Measurements from ENCODE around the gene NF1. TPM values are rescaled to one million over a fixed set of nuclear protein-coding genes. Genes with fewer than 3 reads are reported as not detected.

Gene NF1
- total and polyA plus RNA-seq, 3 donors from 2014 or later: 60.6 to 99.0 (median 97.6) TPM

DNA sequence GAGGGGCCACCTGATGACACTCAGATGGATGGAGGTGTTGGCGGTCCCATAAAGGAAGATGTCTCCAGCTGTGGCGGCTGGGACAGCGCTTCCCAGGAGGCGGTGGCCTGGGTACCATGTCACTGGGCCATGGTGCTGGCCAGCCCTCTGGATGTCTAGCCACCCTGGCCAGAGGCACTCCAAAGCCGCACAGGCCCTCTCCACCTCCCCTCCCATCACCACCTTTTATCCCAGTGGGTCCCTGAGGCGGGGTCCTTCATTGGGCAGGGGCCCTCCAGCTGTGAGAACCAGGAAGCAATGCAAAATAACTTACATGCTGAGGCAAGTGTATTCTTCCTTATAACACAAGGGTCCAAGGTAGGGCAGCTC, 319.8 kb downstream of the NF1 start:
- no peak overlapping the region for H3K4me3 ChIP-seq
- TF ChIP-seq POLR2A (IDR thresholded peaks at IDR 0.05): no peak
- TF ChIP-seq, protein P1, sequence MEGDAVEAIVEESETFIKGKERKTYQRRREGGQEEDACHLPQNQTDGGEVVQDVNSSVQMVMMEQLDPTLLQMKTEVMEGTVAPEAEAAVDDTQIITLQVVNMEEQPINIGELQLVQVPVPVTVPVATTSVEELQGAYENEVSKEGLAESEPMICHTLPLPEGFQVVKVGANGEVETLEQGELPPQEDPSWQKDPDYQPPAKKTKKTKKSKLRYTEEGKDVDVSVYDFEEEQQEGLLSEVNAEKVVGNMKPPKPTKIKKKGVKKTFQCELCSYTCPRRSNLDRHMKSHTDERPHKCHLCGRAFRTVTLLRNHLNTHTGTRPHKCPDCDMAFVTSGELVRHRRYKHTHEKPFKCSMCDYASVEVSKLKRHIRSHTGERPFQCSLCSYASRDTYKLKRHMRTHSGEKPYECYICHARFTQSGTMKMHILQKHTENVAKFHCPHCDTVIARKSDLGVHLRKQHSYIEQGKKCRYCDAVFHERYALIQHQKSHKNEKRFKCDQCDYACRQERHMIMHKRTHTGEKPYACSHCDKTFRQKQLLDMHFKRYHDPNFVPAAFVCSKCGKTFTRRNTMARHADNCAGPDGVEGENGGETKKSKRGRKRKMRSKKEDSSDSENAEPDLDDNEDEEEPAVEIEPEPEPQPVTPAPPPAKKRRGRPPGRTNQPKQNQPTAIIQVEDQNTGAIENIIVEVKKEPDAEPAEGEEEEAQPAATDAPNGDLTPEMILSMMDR (IDR thresholded peaks at IDR 0.05): no peak
- 84 to 93% methylated on average over 3 to 6 of the region's 6 CpGs for WGBS, 2 donors
- no peaks in the 10 kb centered on the region for H3K9me3 ChIP-seq
- no peak overlapping the region for H3K27ac ChIP-seq
- no peaks in the 10 kb centered on the region for H3K4me1 ChIP-seq
- intact Hi-C loops (cut with DNase I; ENCODE audit: low total_unique reads): no loop called here
- no peak for DNase-seq
- H3K27me3 ChIP-seq: no peaks in the 10 kb centered on the region
- no peaks in the 10 kb centered on the region for H3K36me3 ChIP-seq (ENCODE audit: low read depth, missing control alignments)

DNA sequence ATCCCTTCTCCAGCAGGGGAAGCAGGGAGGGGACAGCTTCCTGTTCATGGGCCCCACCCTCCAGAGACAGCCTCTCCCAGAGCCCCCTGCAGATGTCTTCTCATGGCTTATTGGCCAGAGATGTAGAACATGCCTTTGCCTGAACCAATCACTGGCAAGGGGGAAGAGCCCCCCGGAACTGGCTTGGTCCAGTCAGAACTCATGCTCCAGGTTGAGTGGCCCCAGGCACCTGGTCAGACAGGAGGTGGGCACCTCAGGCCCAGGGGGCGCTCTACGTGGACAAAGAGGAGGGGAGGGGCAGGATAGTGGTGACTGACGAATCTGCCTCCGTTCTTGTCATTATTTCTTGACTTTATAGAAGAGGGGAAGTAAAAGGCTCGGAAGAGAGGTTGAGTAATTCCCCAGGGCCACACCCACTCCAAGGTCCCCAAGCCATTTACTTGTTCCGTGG, 320.3 kb downstream of the NF1 start:
- intact Hi-C loops (cut with DNase I; ENCODE audit: low total_unique reads): no loop called here
- Histone ChIP-seq H3K27ac (no peak overlapping the region), H3K4me1 (no peaks in the 10 kb centered on the region), H3K9me3 (no peaks in the 10 kb centered on the region), H3K36me3 (ENCODE audit: low read depth, missing control alignments) (no peaks in the 10 kb centered on the region), H3K4me3 (no peak overlapping the region), H3K27me3 (no peaks in the 10 kb centered on the region)
- TF ChIP-seq, protein P1 (IDR thresholded peaks at IDR 0.05): no peak
- TF ChIP-seq POLR2A (IDR thresholded peaks at IDR 0.05): no peak
- DNase-seq: no peak
- WGBS, 2 donors: 75 to 85% methylated on average over 7 of the region's 7 CpGs

DNA sequence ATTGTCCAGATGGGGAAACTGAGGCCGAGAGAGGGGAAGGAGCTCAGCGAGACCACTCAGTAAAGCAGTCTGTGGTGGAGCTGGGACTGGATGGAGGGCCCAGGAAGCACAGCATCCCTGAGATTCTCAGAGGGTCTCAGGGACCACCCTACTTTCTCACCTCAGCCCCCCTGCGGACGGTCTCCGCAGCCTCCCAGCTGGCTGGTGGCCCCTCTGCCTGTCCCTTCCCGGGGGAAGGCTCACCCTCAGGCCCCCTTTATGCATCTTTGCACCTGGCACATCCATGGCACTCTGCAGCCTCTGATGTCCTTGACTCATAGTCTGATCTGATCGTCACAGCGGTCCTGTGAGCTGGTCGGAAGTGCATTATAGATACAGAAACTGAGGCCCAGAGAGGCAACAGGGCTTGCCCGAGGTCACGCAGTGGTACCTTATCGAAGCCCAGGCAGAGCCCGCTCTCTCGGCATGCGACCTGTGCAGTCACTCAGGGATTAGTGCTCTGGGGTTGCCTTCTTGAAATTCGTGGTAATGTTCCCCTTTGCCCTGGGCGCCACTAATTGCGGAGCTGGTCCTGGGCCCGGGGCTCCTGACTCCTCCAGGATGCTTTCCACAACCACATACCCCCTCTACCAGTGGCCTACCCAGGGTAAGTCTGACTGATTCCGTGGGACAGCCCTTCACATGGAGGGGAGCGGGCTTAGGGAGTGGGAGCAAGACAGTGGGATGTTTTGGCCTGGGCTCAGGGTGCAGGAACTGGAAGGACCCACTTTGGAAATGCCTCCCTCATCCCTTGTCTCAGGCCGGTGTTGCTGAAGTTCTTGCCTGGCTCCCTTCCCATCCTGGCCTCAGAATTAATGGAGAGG, 321.1 kb downstream of the NF1 start:
- H3K27ac ChIP-seq: no peak overlapping the region
- no peaks in the 10 kb centered on the region for H3K4me1 ChIP-seq
- no peaks in the 10 kb centered on the region for H3K27me3 ChIP-seq
- H3K36me3 ChIP-seq (ENCODE audit: low read depth, missing control alignments): no peaks in the 10 kb centered on the region
- H3K4me3 ChIP-seq: no peak overlapping the region
- no peak for TF ChIP-seq POLR2A (IDR thresholded peaks at IDR 0.05)
- TF ChIP-seq, protein P1 (IDR thresholded peaks at IDR 0.05): no peak
- no peak for DNase-seq
- 85 to 88% methylated on average over 19 to 22 of the region's 22 CpGs for WGBS, 2 donors
- intact Hi-C loops (cut with DNase I; ENCODE audit: low total_unique reads): no loop called here
- H3K9me3 ChIP-seq: no peaks in the 10 kb centered on the region

DNA sequence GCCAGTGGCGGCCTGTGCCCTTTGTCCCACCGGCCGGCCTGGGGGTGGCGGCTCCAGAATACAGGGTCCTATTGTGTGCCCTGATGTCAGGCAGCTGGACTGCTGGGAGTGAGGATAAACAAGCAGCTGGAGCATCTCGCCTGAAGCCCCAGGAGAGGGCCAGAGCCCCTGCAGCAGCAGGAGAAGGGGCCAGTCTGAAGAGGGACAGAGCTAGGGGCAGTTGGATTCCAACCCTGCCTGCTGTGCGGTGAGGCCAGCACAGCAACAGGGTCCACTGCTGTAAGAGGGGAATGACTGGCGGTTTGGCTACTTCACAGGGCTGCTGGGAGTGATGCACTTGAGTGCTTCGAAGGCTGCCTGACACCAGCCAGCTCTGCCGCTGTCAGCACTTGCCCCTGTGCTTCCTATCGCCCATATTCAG, 321.7 kb downstream of the NF1 start:
- intact Hi-C loops (cut with DNase I; ENCODE audit: low total_unique reads): no loop called here
- Histone ChIP-seq H3K27me3 (no peaks in the 10 kb centered on the region), H3K4me3 (no peak overlapping the region), H3K4me1 (no peaks in the 10 kb centered on the region), H3K27ac (no peak overlapping the region), H3K36me3 (ENCODE audit: low read depth, missing control alignments) (no peaks in the 10 kb centered on the region), H3K9me3 (no peaks in the 10 kb centered on the region)
- no peak for DNase-seq
- 65 to 66% methylated on average over 7 to 10 of the region's 10 CpGs for WGBS, 2 donors
- TF ChIP-seq POLR2A (IDR thresholded peaks at IDR 0.05): no peak
- TF ChIP-seq, protein P1 (IDR thresholded peaks at IDR 0.05): no peak

Measured in testis (tissue), 3 donors.